Neural progenitor cell (in vitro differentiated cells): ENCODE data around the gene ABCF1. TPM values are rescaled to one million over a fixed set of nuclear protein-coding genes. Genes with fewer than 3 reads are reported as not detected.

ENCODE experiments used
- DNase-seq: peaks from one replicate; pipeline ENCODE4 v3.0.0-alpha.2; 2016; ENCODE audit warnings: low spot score
- H2AFZ ChIP-seq: fragments of 200-600 bp; sonication (generic); replicated peaks from 2 replicates; pipeline ENCODE4 v1.6.1; 2016; ENCODE audit warnings: antibody characterized with exemption
- H3F3A ChIP-seq: fragments of 200-600 bp; sonication (generic); 2 replicates; pipeline ENCODE4 v1.6.1; 2016; ENCODE audit warnings: antibody characterized with exemption, low read depth
- H3K27ac ChIP-seq: fragments of 200-600 bp; sonication (generic); 2 replicates; pipeline ENCODE4 v1.5.1; 2016; ENCODE audit warnings: mild to moderate bottlenecking
- H3K27me3 ChIP-seq: fragments of 200-600 bp; sonication (generic); 2 replicates; pipeline ENCODE4 v1.6.1; 2016; ENCODE audit warnings: mild to moderate bottlenecking, moderate library complexity
- H3K36me3 ChIP-seq: fragments of 200-600 bp; sonication (generic); 2 replicates; pipeline ENCODE4 v1.5.1; 2016
- H3K4me1 ChIP-seq: fragments of 200-600 bp; sonication (generic); 2 replicates; pipeline ENCODE4 v1.6.1; 2016; ENCODE audit warnings: mixed run types
- H3K4me2 ChIP-seq: fragments of 200-600 bp; sonication (generic); 2 replicates; pipeline ENCODE4 v1.6.1; 2016
- H3K4me3 ChIP-seq: fragments of 200-600 bp; sonication (generic); 2 replicates; pipeline ENCODE4 v1.5.1; 2016
- H3K79me2 ChIP-seq: fragments of 200-600 bp; sonication (generic); 2 replicates; pipeline ENCODE4 v1.6.1; 2016; ENCODE audit warnings: low read depth
- H3K9ac ChIP-seq: fragments of 200-600 bp; sonication (generic); 2 replicates; pipeline ENCODE4 v1.6.1; 2016
- H3K9me3 ChIP-seq: fragments of 200-600 bp; sonication (generic); 2 replicates; pipeline ENCODE4 v1.5.1; 2016; ENCODE audit warnings: low read depth
- H4K20me1 ChIP-seq: fragments of 200-600 bp; sonication (generic); 2 replicates; pipeline ENCODE4 v1.6.1; 2016; ENCODE audit warnings: low read depth
- H3K27ac Mint-ChIP-seq: 3 replicates; pipeline ENCODE4 v1.8.0; 2021; ENCODE audit warnings: mixed read lengths
- H3K27me3 Mint-ChIP-seq: 2 replicates; pipeline ENCODE4 v1.8.0; 2022; ENCODE audit warnings: low read depth, mild to moderate bottlenecking, inconsistent platforms, moderate library complexity, mixed read lengths; ENCODE audit not compliant: insufficient read depth
- H3K36me3 Mint-ChIP-seq: 3 replicates; pipeline ENCODE4 v1.8.0; 2021; ENCODE audit warnings: mixed read lengths
- H3K4me1 Mint-ChIP-seq: 3 replicates; pipeline ENCODE4 v1.8.0; 2021; ENCODE audit warnings: mixed read lengths
- H3K4me3 Mint-ChIP-seq: 3 replicates; pipeline ENCODE4 v1.8.0; 2021; ENCODE audit warnings: mild to moderate bottlenecking, moderate library complexity, mixed read lengths
- H3K9me3 Mint-ChIP-seq: 3 replicates; pipeline ENCODE4 v1.8.0; 2020; ENCODE audit warnings: mixed read lengths
- CTCF ChIP-seq: fragments of 200-600 bp; sonication (generic); IDR thresholded peaks from 2 replicates; pipeline ENCODE4 v1.5.1; 2017; ENCODE audit warnings: antibody characterized with exemption, mild to moderate bottlenecking
- EZH2 ChIP-seq: fragments of 200-600 bp; sonication (generic); IDR thresholded peaks from 2 replicates; pipeline ENCODE4 v1.6.1; 2017; ENCODE audit warnings: antibody characterized with exemption, mild to moderate bottlenecking, moderate library complexity
- EZH2phosphoT487 ChIP-seq: fragments of 200-600 bp; sonication (generic); IDR thresholded peaks from 2 replicates; pipeline ENCODE4 v1.6.1; 2017; ENCODE audit warnings: antibody characterized with exemption
- total RNA-seq: library from RNA; depleted of rRNA; stranded (reverse); fragments of >200 nt; gene quantifications from 2 replicates; pipeline ENCODE4 v1.2.3, GENCODE V29; 2015; ENCODE audit warnings: low replicate concordance

The ABCF1 gene
- total RNA-seq, 1 donor from 2014 or later, result 43.9 TPM

DNA sequence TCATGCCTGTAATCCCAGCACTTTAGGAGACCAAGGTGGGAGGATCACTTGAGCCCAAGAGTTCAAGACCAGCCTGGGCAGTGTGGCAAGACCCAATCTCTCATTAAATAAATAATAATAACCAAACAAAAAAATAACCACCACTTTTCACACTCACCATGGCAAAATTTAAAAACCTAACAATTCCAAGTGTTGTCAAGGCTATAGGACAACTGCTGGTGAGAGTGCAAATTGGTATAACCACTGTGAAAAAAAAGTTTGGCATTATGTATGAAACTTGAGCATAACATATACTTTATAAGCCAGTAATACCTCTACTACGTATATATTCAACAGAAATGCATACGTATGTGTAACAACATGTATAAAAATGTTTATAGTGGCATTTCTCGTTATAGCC is 10.3 kb upstream of the ABCF1 start:
- no peaks in the 10 kb centered on the region for H3K9me3 ChIP-seq
- H3K4me3 Mint-ChIP-seq, result no peak overlapping the region
- TF ChIP-seq CTCF, result no peak
- no peak for TF ChIP-seq EZH2phosphoT487
- no peak for TF ChIP-seq EZH2
- peaks cover 6% of the 10 kb centered on the region for H3K36me3 ChIP-seq
- H3K4me1 ChIP-seq, result peaks cover 6% of the 10 kb centered on the region
- peaks cover 10% of the 10 kb centered on the region for H4K20me1 ChIP-seq
- H3K27me3 ChIP-seq, result no peaks in the 10 kb centered on the region
- H3K27ac ChIP-seq, result no peak overlapping the region
- no peak overlapping the region for H3K4me2 ChIP-seq
- peaks cover 19% of the 10 kb centered on the region for H3K4me1 Mint-ChIP-seq
- no peak overlapping the region for H3K27ac Mint-ChIP-seq
- DNase-seq, result no peak
- H3K9me3 Mint-ChIP-seq, result no peaks in the 10 kb centered on the region
- H3F3A ChIP-seq, result peaks cover 25% of the 10 kb centered on the region
- H3K4me3 ChIP-seq, result no peak overlapping the region
- H3K36me3 Mint-ChIP-seq, result peaks cover 17% of the 10 kb centered on the region
- H3K79me2 ChIP-seq, result peaks cover 31% of the 10 kb centered on the region
- H3K9ac ChIP-seq, result no peak overlapping the region
- no peak overlapping the region for H2AFZ ChIP-seq
- H3K27me3 Mint-ChIP-seq, result peaks cover 2% of the 10 kb centered on the region

DNA sequence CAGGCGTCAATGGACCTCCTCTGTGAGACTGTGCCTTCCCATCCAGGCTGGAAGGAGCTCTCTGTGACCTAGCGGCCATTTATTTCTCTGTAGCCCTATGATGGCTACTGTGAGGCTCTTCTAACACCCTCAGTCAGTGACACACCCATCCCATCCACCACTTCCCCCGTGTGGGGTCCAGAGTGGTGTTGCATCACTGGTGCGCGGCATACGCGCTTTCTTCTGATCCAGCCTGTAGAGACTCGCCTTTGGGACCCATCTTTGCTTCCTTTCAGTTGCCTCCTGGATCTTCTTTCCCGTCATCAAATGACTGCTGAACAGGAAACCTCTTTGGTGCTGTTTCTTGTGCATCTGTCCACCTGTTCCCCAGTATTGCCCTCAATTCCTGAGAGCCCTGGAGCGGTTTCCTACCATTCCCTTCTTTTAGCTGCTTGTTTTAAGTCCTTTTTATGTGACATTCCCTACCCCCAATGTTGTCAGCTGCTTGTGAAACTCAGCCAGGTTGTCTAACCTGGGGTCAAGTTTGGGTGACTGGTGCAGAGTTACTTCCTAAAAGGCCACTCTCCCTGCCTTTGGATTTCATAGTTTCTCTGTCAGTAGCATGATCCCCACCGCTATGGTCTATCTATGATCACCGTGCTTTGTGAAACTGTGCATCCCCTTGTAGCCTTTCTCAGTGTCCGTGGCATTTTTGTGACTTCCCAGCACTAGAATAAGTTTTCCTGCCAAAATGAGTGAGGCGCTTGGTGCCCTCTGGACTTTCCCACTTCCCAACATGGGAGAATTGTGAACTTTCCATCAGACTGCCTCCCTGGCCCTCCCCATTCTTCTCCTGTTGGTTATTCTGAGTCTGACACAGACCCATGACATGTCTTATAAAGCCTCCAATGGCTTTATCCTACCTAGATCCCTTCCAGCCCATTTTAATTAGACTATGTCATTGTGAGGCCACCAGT is 8.5 kb upstream of the ABCF1 start:
- peaks cover 6% of the 10 kb centered on the region for H3K4me1 ChIP-seq
- H3K4me1 Mint-ChIP-seq, result peaks cover 10% of the 10 kb centered on the region
- peaks cover 25% of the 10 kb centered on the region for H3K79me2 ChIP-seq
- peaks cover 7% of the 10 kb centered on the region for H4K20me1 ChIP-seq
- H3F3A ChIP-seq, result peaks cover 11% of the 10 kb centered on the region
- H3K36me3 Mint-ChIP-seq, result peaks cover 15% of the 10 kb centered on the region
- no peak overlapping the region for H3K9ac ChIP-seq
- no peak for DNase-seq
- TF ChIP-seq EZH2phosphoT487, result no peak
- no peak for TF ChIP-seq CTCF
- TF ChIP-seq EZH2, result no peak
- H3K27ac ChIP-seq, result no peak overlapping the region
- no peak overlapping the region for H3K4me2 ChIP-seq
- H3K27me3 ChIP-seq, result no peaks in the 10 kb centered on the region
- no peak overlapping the region for H3K4me3 ChIP-seq
- peaks cover 6% of the 10 kb centered on the region for H3K36me3 ChIP-seq
- no peaks in the 10 kb centered on the region for H3K9me3 Mint-ChIP-seq
- H2AFZ ChIP-seq, result no peak overlapping the region
- H3K27ac Mint-ChIP-seq, result no peak overlapping the region
- no peak overlapping the region for H3K4me3 Mint-ChIP-seq
- peaks cover 3% of the 10 kb centered on the region for H3K27me3 Mint-ChIP-seq
- H3K9me3 ChIP-seq, result no peaks in the 10 kb centered on the region

GRCh38 chr6:30564114-30564513 is 7.1 kb upstream of the ABCF1 start:
- no peaks in the 10 kb centered on the region for H3K4me1 ChIP-seq
- H3K27me3 ChIP-seq, result no peaks in the 10 kb centered on the region
- Mint-ChIP-seq H3K27me3 (peaks cover 3% of the 10 kb centered on the region), H3K9me3 (no peaks in the 10 kb centered on the region), H3K4me1 (no peaks in the 10 kb centered on the region), H3K4me3 (no peak overlapping the region), H3K36me3 (peaks cover 15% of the 10 kb centered on the region), H3K27ac (no peak overlapping the region)
- no peak for DNase-seq
- TF ChIP-seq CTCF (no peak), EZH2 (no peak), EZH2phosphoT487 (no peak)
- H3K9me3 ChIP-seq, result no peaks in the 10 kb centered on the region
- H3K36me3 ChIP-seq, result peaks cover 6% of the 10 kb centered on the region
- no peak overlapping the region for H3K4me3 ChIP-seq
- no peak overlapping the region for H3K4me2 ChIP-seq
- no peak overlapping the region for H2AFZ ChIP-seq
- H3K9ac ChIP-seq, result no peak overlapping the region
- no peaks in the 10 kb centered on the region for H4K20me1 ChIP-seq
- peaks cover 11% of the 10 kb centered on the region for H3K79me2 ChIP-seq
- H3K27ac ChIP-seq, result no peak overlapping the region
- H3F3A ChIP-seq, result peaks cover 11% of the 10 kb centered on the region
